GM23338 (cell line): ENCODE data around the gene DBF4B. TPM values are rescaled to one million over a fixed set of nuclear protein-coding genes. Genes with fewer than 3 reads are reported as not detected.

Experiments used
- EZH2phosphoT487 ChIP-seq: fragments of 200-600 bp; sonication (generic); IDR thresholded peaks from one replicate; pipeline ENCODE4 v1.8.1; 2018; ENCODE audit warnings: antibody characterized with exemption; ENCODE audit not compliant: unreplicated experiment
- JUNB ChIP-seq: IDR thresholded peaks from one replicate; pipeline ENCODE4 v1.6.1; 2016; ENCODE audit warnings: antibody characterized with exemption; ENCODE audit not compliant: unreplicated experiment
- NANOG ChIP-seq: IDR thresholded peaks from 2 replicates; pipeline ENCODE4 v1.6.1; 2016; ENCODE audit warnings: antibody characterized with exemption, borderline replicate concordance
- STAT1 ChIP-seq: IDR thresholded peaks from one replicate; pipeline ENCODE4 v1.6.1; 2016; ENCODE audit warnings: antibody characterized with exemption; ENCODE audit not compliant: unreplicated experiment
- ZNF331 ChIP-seq: fragments of 250-450 bp; sonication (Bioruptor Pico); IDR thresholded peaks from 2 replicates; pipeline ENCODE4 v1.5.0; 2020; ENCODE audit warnings: low read depth, mild to moderate bottlenecking, moderate library complexity
- polyA plus RNA-seq: library from polyadenylated mRNA; unstranded; fragments of >200 nt; fragmentation: Nextera tagmentation; extraction: Ambion mirVana; gene quantifications from 2 replicates; pipeline ENCODE4 v1.2.1, GENCODE V29; 2016
- total RNA-seq: library from RNA; depleted of rRNA; stranded (reverse); fragments of >200 nt; shearing (Covaris generic); gene quantifications from 2 replicates; pipeline ENCODE4 v1.2.3, GENCODE V29; 2014
- TF ChIP-seq, protein P1 (sequence below): fragments of 250-450 bp; sonication (Bioruptor Pico); IDR thresholded peaks from 2 replicates; pipeline ENCODE4 v1.5.0; 2020; ENCODE audit warnings: mild to moderate bottlenecking, moderate library complexity
- TF ChIP-seq, protein P2 (sequence below): IDR thresholded peaks from one replicate; pipeline ENCODE4 v1.6.1; 2018; ENCODE audit warnings: antibody characterized with exemption; ENCODE audit not compliant: unreplicated experiment
- TF ChIP-seq, protein P3 (sequence below): IDR thresholded peaks from 2 replicates; pipeline ENCODE4 v1.6.1; 2016; ENCODE audit warnings: antibody characterized with exemption

The DBF4B gene
- total and polyA plus RNA-seq, 2 experiments from 2014 or later = 9.9 to 16.4 TPM

DNA sequence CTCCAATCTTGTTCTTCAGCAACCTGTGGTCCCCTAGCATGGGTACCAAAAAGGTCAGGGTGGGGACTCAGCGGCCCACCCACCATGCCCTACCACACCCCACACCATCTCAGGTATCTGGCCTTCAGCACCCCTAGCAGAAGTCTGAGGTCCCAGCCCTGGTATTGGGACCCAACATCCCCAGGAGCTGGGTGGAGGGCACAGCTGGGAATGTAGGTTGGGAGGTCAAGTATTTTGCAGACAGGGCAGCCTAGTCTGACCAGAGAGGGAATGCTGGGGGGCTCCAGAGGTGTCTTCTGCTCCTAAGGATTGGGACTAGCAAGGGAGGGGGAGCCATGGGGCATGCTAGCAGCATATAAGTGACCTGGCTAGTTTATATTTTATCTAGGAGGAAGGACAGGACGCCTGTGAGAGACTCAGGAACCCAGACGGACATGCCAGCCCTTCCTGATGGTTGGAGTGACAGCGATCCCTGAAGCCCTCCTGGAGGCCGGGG lies 49.5 kb downstream of the DBF4B start (continued):
- TF ChIP-seq, protein P1, sequence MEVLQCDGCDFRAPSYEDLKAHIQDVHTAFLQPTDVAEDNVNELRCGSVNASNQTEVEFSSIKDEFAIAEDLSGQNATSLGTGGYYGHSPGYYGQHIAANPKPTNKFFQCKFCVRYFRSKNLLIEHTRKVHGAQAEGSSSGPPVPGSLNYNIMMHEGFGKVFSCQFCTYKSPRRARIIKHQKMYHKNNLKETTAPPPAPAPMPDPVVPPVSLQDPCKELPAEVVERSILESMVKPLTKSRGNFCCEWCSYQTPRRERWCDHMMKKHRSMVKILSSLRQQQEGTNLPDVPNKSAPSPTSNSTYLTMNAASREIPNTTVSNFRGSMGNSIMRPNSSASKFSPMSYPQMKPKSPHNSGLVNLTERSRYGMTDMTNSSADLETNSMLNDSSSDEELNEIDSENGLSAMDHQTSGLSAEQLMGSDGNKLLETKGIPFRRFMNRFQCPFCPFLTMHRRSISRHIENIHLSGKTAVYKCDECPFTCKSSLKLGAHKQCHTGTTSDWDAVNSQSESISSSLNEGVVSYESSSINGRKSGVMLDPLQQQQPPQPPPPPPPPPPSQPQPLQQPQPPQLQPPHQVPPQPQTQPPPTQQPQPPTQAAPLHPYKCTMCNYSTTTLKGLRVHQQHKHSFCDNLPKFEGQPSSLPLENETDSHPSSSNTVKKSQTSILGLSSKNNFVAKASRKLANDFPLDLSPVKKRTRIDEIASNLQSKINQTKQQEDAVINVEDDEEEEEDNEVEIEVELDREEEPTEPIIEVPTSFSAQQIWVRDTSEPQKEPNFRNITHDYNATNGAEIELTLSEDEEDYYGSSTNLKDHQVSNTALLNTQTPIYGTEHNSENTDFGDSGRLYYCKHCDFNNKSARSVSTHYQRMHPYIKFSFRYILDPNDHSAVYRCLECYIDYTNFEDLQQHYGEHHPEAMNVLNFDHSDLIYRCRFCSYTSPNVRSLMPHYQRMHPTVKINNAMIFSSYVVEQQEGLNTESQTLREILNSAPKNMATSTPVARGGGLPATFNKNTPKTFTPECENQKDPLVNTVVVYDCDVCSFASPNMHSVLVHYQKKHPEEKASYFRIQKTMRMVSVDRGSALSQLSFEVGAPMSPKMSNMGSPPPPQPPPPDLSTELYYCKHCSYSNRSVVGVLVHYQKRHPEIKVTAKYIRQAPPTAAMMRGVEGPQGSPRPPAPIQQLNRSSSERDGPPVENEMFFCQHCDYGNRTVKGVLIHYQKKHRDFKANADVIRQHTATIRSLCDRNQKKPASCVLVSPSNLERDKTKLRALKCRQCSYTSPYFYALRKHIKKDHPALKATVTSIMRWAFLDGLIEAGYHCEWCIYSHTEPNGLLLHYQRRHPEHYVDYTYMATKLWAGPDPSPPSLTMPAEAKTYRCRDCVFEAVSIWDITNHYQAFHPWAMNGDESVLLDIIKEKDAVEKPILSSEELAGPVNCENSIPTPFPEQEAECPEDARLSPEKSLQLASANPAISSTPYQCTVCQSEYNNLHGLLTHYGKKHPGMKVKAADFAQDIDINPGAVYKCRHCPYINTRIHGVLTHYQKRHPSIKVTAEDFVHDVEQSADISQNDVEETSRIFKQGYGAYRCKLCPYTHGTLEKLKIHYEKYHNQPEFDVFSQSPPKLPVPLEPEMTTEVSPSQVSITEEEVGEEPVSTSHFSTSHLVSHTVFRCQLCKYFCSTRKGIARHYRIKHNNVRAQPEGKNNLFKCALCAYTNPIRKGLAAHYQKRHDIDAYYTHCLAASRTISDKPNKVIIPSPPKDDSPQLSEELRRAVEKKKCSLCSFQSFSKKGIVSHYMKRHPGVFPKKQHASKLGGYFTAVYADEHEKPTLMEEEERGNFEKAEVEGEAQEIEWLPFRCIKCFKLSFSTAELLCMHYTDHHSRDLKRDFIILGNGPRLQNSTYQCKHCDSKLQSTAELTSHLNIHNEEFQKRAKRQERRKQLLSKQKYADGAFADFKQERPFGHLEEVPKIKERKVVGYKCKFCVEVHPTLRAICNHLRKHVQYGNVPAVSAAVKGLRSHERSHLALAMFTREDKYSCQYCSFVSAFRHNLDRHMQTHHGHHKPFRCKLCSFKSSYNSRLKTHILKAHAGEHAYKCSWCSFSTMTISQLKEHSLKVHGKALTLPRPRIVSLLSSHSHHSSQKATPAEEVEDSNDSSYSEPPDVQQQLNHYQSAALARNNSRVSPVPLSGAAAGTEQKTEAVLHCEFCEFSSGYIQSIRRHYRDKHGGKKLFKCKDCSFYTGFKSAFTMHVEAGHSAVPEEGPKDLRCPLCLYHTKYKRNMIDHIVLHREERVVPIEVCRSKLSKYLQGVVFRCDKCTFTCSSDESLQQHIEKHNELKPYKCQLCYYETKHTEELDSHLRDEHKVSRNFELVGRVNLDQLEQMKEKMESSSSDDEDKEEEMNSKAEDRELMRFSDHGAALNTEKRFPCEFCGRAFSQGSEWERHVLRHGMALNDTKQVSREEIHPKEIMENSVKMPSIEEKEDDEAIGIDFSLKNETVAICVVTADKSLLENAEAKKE (CRISPR knock-in tag) = no peak
- TF ChIP-seq NANOG = no peak
- TF ChIP-seq EZH2phosphoT487 = no peak
- TF ChIP-seq, protein P2, sequence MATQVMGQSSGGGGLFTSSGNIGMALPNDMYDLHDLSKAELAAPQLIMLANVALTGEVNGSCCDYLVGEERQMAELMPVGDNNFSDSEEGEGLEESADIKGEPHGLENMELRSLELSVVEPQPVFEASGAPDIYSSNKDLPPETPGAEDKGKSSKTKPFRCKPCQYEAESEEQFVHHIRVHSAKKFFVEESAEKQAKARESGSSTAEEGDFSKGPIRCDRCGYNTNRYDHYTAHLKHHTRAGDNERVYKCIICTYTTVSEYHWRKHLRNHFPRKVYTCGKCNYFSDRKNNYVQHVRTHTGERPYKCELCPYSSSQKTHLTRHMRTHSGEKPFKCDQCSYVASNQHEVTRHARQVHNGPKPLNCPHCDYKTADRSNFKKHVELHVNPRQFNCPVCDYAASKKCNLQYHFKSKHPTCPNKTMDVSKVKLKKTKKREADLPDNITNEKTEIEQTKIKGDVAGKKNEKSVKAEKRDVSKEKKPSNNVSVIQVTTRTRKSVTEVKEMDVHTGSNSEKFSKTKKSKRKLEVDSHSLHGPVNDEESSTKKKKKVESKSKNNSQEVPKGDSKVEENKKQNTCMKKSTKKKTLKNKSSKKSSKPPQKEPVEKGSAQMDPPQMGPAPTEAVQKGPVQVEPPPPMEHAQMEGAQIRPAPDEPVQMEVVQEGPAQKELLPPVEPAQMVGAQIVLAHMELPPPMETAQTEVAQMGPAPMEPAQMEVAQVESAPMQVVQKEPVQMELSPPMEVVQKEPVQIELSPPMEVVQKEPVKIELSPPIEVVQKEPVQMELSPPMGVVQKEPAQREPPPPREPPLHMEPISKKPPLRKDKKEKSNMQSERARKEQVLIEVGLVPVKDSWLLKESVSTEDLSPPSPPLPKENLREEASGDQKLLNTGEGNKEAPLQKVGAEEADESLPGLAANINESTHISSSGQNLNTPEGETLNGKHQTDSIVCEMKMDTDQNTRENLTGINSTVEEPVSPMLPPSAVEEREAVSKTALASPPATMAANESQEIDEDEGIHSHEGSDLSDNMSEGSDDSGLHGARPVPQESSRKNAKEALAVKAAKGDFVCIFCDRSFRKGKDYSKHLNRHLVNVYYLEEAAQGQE = no peak
- TF ChIP-seq STAT1 = no peak
- TF ChIP-seq ZNF331 (CRISPR knock-in tag) = no peak
- no peak for TF ChIP-seq JUNB
- TF ChIP-seq, protein P3, sequence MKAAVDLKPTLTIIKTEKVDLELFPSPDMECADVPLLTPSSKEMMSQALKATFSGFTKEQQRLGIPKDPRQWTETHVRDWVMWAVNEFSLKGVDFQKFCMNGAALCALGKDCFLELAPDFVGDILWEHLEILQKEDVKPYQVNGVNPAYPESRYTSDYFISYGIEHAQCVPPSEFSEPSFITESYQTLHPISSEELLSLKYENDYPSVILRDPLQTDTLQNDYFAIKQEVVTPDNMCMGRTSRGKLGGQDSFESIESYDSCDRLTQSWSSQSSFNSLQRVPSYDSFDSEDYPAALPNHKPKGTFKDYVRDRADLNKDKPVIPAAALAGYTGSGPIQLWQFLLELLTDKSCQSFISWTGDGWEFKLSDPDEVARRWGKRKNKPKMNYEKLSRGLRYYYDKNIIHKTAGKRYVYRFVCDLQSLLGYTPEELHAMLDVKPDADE = no peak
